H1 (cell line): ENCODE measurements around the gene SLC41A1. TPM values are rescaled to one million over a fixed set of nuclear protein-coding genes. Genes with fewer than 3 reads are reported as not detected.

Source experiments
- CTCF ChIA-PET: fragments of 300-600 bp; sonication (Branson Sonifier 250); formaldehyde crosslinking; loops from one replicate; lab custom pipeline; 2021; ENCODE audit not compliant: partially characterized antibody; lab: Charles Lee
- POLR2A ChIA-PET: fragments of 300-600 bp; sonication (Branson Sonifier 250); formaldehyde crosslinking; loops from one replicate; lab custom pipeline; 2021; ENCODE audit warnings: inconsistent platforms; ENCODE audit not compliant: partially characterized antibody; lab: Charles Lee
- DNase-seq, 2 experiments: peaks; one replicate each; pipeline versions ENCODE4 v3.0.0 to v3.0.0-alpha.2; 2010 to 2022; ENCODE audit warnings: low spot score in 2 of 2, low read depth in 1 of 2, mixed read lengths in 1 of 2
- FAIRE-seq: peaks from 2 replicates; lab custom pipeline; 2011; peaks lifted over from hg19 to GRCh38; lab: Jason Lieb, UNC
- H2AFZ ChIP-seq: 2 replicates; pipeline ENCODE4 v1.8.1; 2012; ENCODE audit warnings: low read length, inconsistent platforms
- H2AK5ac ChIP-seq: 2 replicates; pipeline ENCODE4 v1.6.1; 2013; ENCODE audit warnings: low read depth, low read length
- H2BK120ac ChIP-seq: replicated peaks from 2 replicates; pipeline ENCODE3; 2013; ENCODE audit warnings: low read depth, low read length, inconsistent platforms
- H2BK12ac ChIP-seq: 2 replicates; pipeline ENCODE4 v1.6.1; 2013; ENCODE audit warnings: low read depth, low read length
- H2BK15ac ChIP-seq: 2 replicates; pipeline ENCODE4 v1.6.1; 2013; ENCODE audit warnings: low read length
- H2BK20ac ChIP-seq: 2 replicates; pipeline ENCODE4 v1.6.1; 2013; ENCODE audit warnings: low read length
- H2BK5ac ChIP-seq: 2 replicates; pipeline ENCODE4 v1.6.1; 2013; ENCODE audit warnings: low read depth, low read length
- H3K14ac ChIP-seq: 2 replicates; pipeline ENCODE4 v1.6.1; 2013; ENCODE audit warnings: inconsistent platforms; ENCODE audit not compliant: insufficient read length
- H3K18ac ChIP-seq: 2 replicates; pipeline ENCODE4 v1.6.1; 2013; ENCODE audit warnings: low read length; ENCODE audit errors: extremely low read depth
- H3K23ac ChIP-seq: 2 replicates; pipeline ENCODE4 v1.6.1; 2013; ENCODE audit warnings: inconsistent platforms; ENCODE audit not compliant: insufficient read length
- H3K23me2 ChIP-seq: 2 replicates; pipeline ENCODE4 v1.6.1; 2013; ENCODE audit warnings: low read depth, low read length
- H3K27ac ChIP-seq: 2 replicates; pipeline ENCODE4 v1.6.1; 2011; ENCODE audit warnings: low read depth, low read length, inconsistent platforms
- H3K27me3 ChIP-seq, 4 experiments: replicated peaks in 1 of 4; 1 replicate in 1 of 4; 2 replicates in 3 of 4; pipeline versions ENCODE4 v1.6.1 to v1.8.1; 2011 to 2013; ENCODE audit warnings: low read length in 3 of 4, mild to moderate bottlenecking in 3 of 4, inconsistent platforms in 2 of 4, mixed read lengths in 2 of 4, moderate library complexity in 1 of 4; ENCODE audit not compliant: control insufficient read depth in 3 of 4, insufficient read depth in 3 of 4; ENCODE audit errors: extremely low read depth in 1 of 4
- H3K36me3 ChIP-seq, 4 experiments: 2 replicates each; pipeline versions ENCODE4 v1.6.1 to v1.8.1; 2011 to 2013; ENCODE audit warnings: mild to moderate bottlenecking in 4 of 4, low read length in 3 of 4, moderate library complexity in 2 of 4, control low read depth in 1 of 4, inconsistent platforms in 1 of 4; ENCODE audit not compliant: insufficient read depth in 4 of 4, control insufficient read depth in 2 of 4
- H3K4ac ChIP-seq: replicated peaks from 2 replicates; pipeline ENCODE3; 2013; ENCODE audit warnings: low read length, low read depth, mixed read lengths, inconsistent platforms; ENCODE audit not compliant: insufficient read length
- H3K4me1 ChIP-seq, 4 experiments: replicated peaks in 1 of 4; 1 replicate in 1 of 4; 2 replicates in 3 of 4; pipeline versions ENCODE4 v1.6.1 to v1.8.1; 2011 to 2013; ENCODE audit warnings: low read length in 3 of 4, inconsistent platforms in 2 of 4, mixed read lengths in 1 of 4; ENCODE audit not compliant: insufficient read depth in 4 of 4, control insufficient read depth in 3 of 4
- H3K4me2 ChIP-seq, 2 experiments: 2 replicates each; pipeline versions ENCODE4 v1.6.1 to v1.8.1; 2011 to 2013; ENCODE audit warnings: low read depth in 2 of 2, low read length in 2 of 2, control low read depth in 1 of 2, inconsistent platforms in 1 of 2, mild to moderate bottlenecking in 1 of 2; ENCODE audit not compliant: insufficient read depth in 1 of 2
- H3K4me3 ChIP-seq, 4 experiments: fragments of 200-600, 300-600 bp in 1 of 4; sonication (generic), shearing (Covaris generic), sonication (Bioruptor Twin) in 1 of 4; 2 replicates each; pipeline versions ENCODE4 v1.5.1 to v1.8.1; 2011 to 2016; ENCODE audit warnings: low read length in 4 of 4, low read depth in 3 of 4, control low read depth in 2 of 4, inconsistent platforms in 2 of 4, mild to moderate bottlenecking in 2 of 4, mixed read lengths in 1 of 4, moderate library complexity in 1 of 4; ENCODE audit not compliant: insufficient read depth in 2 of 4; ENCODE audit errors: extremely low read depth in 1 of 4
- H3K56ac ChIP-seq: replicated peaks from 2 replicates; pipeline ENCODE3; 2013; ENCODE audit warnings: low read depth, mild to moderate bottlenecking, mixed read lengths, low read length, inconsistent platforms; ENCODE audit not compliant: insufficient read length
- H3K79me1 ChIP-seq: 2 replicates; pipeline ENCODE4 v1.6.1; 2013; ENCODE audit warnings: low read depth, low read length, control low read depth
- H3K79me2 ChIP-seq, 2 experiments: 2 replicates each; pipeline versions ENCODE4 v1.6.1 to v1.8.1; 2012 to 2013; ENCODE audit warnings: low read length in 2 of 2, mild to moderate bottlenecking in 2 of 2, inconsistent platforms in 1 of 2; ENCODE audit not compliant: insufficient read depth in 2 of 2, control insufficient read depth in 1 of 2
- H3K9ac ChIP-seq, 4 experiments: replicated peaks in 1 of 4; 1 replicate in 1 of 4; 2 replicates in 3 of 4; pipeline versions ENCODE4 v1.6.1 to v1.8.1; 2011 to 2013; ENCODE audit warnings: low read depth in 3 of 4, low read length in 3 of 4, control low read depth in 2 of 4, mild to moderate bottlenecking in 2 of 4, moderate library complexity in 2 of 4, inconsistent platforms in 1 of 4; ENCODE audit errors: extremely low read depth in 1 of 4
- H3K9me3 ChIP-seq, 2 experiments: 2 replicates each; pipeline versions ENCODE4 v1.6.1 to v1.8.1; 2012 to 2013; ENCODE audit warnings: mild to moderate bottlenecking in 2 of 2, moderate library complexity in 2 of 2, control low read depth in 1 of 2, inconsistent platforms in 1 of 2, low read depth in 1 of 2, low read length in 1 of 2, mixed read lengths in 1 of 2; ENCODE audit not compliant: insufficient read depth in 2 of 2
- H4K20me1 ChIP-seq, 2 experiments: replicated peaks in 1 of 2; 2 replicates each; pipeline versions ENCODE3 to v1.8.1; 2011 to 2013; ENCODE audit warnings: inconsistent platforms in 2 of 2, low read length in 2 of 2, mild to moderate bottlenecking in 1 of 2; ENCODE audit not compliant: insufficient read depth in 2 of 2, control insufficient read depth in 1 of 2
- H4K5ac ChIP-seq: 2 replicates; pipeline ENCODE4 v1.6.1; 2013; ENCODE audit warnings: low read length, low read depth, mixed read lengths, inconsistent platforms; ENCODE audit not compliant: insufficient read length
- H4K8ac ChIP-seq: 2 replicates; pipeline ENCODE4 v1.8.0; 2013; ENCODE audit warnings: mild to moderate bottlenecking, moderate library complexity, low read length, inconsistent platforms; ENCODE audit not compliant: insufficient read depth; ENCODE audit errors: extremely low read depth
- H4K91ac ChIP-seq: replicated peaks from 2 replicates; pipeline ENCODE3; 2013; ENCODE audit warnings: low read length, mixed read lengths, inconsistent platforms; ENCODE audit not compliant: insufficient read length
- BRCA1 ChIP-seq: IDR thresholded peaks from 2 replicates; pipeline ENCODE4 v1.6.1; 2012; ENCODE audit warnings: low read depth, low read length, improper control_type of control experiment
- CBX5 ChIP-seq: fragments of 300-800, 300-1000 bp; sonication (generic); IDR thresholded peaks from 2 replicates; pipeline ENCODE4 v1.7.1; 2016; ENCODE audit warnings: antibody characterized with exemption, low read length, low read depth
- CHD2 ChIP-seq: IDR thresholded peaks from 2 replicates; pipeline ENCODE4 v1.6.1; 2012; ENCODE audit warnings: low read length, improper control_type of control experiment
- HDAC2 ChIP-seq, 2 experiments: fragments of 300-600 bp in 1 of 2; sonication (generic) in 1 of 2; IDR thresholded peaks; 2 replicates each; pipeline ENCODE4 v1.6.1; 2011 to 2012; ENCODE audit warnings: low read depth in 2 of 2, low read length in 2 of 2, mild to moderate bottlenecking in 2 of 2, moderate library complexity in 2 of 2, borderline replicate concordance in 1 of 2, inconsistent platforms in 1 of 2
- MAX ChIP-seq: IDR thresholded peaks from 2 replicates; pipeline ENCODE4 v1.6.1; 2012; ENCODE audit warnings: inconsistent platforms
- PHF8 ChIP-seq: fragments of 200-600 bp; sonication (generic); conservative IDR thresholded peaks from 2 replicates; pipeline ENCODE4 v1.7.1; 2012; ENCODE audit warnings: low read depth, mild to moderate bottlenecking, inconsistent platforms, low read length, moderate library complexity
- POLR2AphosphoS5 ChIP-seq: IDR thresholded peaks from 2 replicates; pipeline ENCODE4 v1.6.1; 2011; ENCODE audit warnings: low read depth, low read length
- RXRA ChIP-seq: IDR thresholded peaks from 2 replicates; pipeline ENCODE4 v1.6.1; 2011; ENCODE audit warnings: low read depth, mild to moderate bottlenecking, low read length, moderate library complexity; ENCODE audit not compliant: insufficient read depth
- SIX5 ChIP-seq: IDR thresholded peaks from 2 replicates; pipeline ENCODE4 v1.6.1; 2011; ENCODE audit warnings: mild to moderate bottlenecking, low read depth, low read length
- TCF12 ChIP-seq: IDR thresholded peaks from 2 replicates; pipeline ENCODE4 v1.6.1; 2011; ENCODE audit warnings: low read depth, mild to moderate bottlenecking, low read length
- WGBS, 2 experiments: shearing (Covaris generic) in 1 of 2; methylation state at CpG; one replicate each; pipeline versions ENCODE4 v1.1.6 to v1.1.7; 2013 to 2015; ENCODE audit warnings: low lambda C conversion rate in 2 of 2, mixed read lengths in 2 of 2, inconsistent platforms in 1 of 2, low coverage in 1 of 2, missing lambda C conversion rate in 1 of 2; ENCODE audit not compliant: insufficient replicate concordance in 2 of 2, insufficient coverage in 1 of 2, insufficient read length in 1 of 2; ENCODE audit errors: extremely low coverage in 1 of 2, missing lambda C conversion rate in 1 of 2; 5-methylcytosine and 5-hydroxymethylcytosine counted together
- polyA plus RNA-seq, 7 experiments: library from polyadenylated mRNA; depleted of rRNA in 3 of 7; stranded (reverse) in 5 of 7; unstranded in 2 of 7; fragments of >200 nt in 5 of 7; fragments of 200-250 nt in 2 of 7; gene quantifications; 1 replicate in 5 of 7; 2 replicates in 1 of 7; 4 replicates in 1 of 7; pipeline versions ENCODE4 v1.2.1 to v1.2.3, GENCODE V29; 2011 to 2013; ENCODE audit warnings: missing spikeins in 2 of 7, mixed read lengths in 2 of 7
- total RNA-seq: library from RNA; stranded (reverse); fragmentation: NEBNext Ultra II Directional; extraction: Animal tissue kit (Norgen Biotek cat#: 25700); gene quantifications from 2 replicates; pipeline ENCODE4 v1.2.1, GENCODE V29; 2021

Gene SLC41A1
- total and polyA plus RNA-seq, 2 of the 8 experiments (the other 6 are each of a cell fraction or from before 2014, with no cell fraction given): 41.2 to 42.3 TPM

- Histone ChIP-seq H3K9me3 (no peaks in the 10 kb centered on the region), H3K79me1 (no peaks in the 10 kb centered on the region), H2AK5ac (no peak within 1 kb of the TSS), H2BK12ac (peak within 1 kb of the TSS; percentile 84; the same call in 1 of the 2 replicates), H4K8ac (peak within 1 kb of the TSS; percentile 96), H3K27ac (peak within 1 kb of the TSS; percentile 95), H2BK5ac (peak within 1 kb of the TSS; percentile 93), H3K4ac (peak within 1 kb of the TSS; percentile 72), H4K5ac (peak within 1 kb of the TSS; percentile 95), H3K4me2 (peak within 1 kb of the TSS; percentile 81 to 86), H4K91ac (peak within 1 kb of the TSS; percentile 94), H3K9ac (peak within 1 kb of the TSS; percentile 87 to 93 (median 92)), H3K18ac (peak within 1 kb of the TSS; percentile 78), H3K27me3 (no peaks in the 10 kb centered on the region), H3K23me2 (peaks cover 5% of the 10 kb centered on the region), H3K14ac (no peak within 1 kb of the TSS), H3K23ac (no peak within 1 kb of the TSS), H4K20me1 (peaks cover 14 to 24% of the 10 kb centered on the region in 2 experiments), H3K36me3 (peaks cover 0 to 7% (median 0%) of the 10 kb centered on the region in 4 experiments; a peak in 2 of 8 replicates), H3K79me2 (peaks cover 32 to 39% of the 10 kb centered on the region in 2 experiments), H2AFZ (peak within 1 kb of the TSS; percentile 88), H3K4me1 (peaks cover 0 to 10% (median 4%) of the 10 kb centered on the region in 4 experiments; a peak in 4 of 7 replicates), H2BK15ac (0 out of 2 replicates have a peak within 1 kb of the TSS, but pooled peaks have one; percentile 94), H2BK20ac (0 out of 2 replicates have a peak within 1 kb of the TSS, but pooled peaks have one; percentile 76), H2BK120ac (peak within 1 kb of the TSS; percentile 49), H3K4me3 (peak within 1 kb of the TSS; percentile 94 to 99 (median 96)), H3K56ac (peak within 1 kb of the TSS; percentile 94)
- WGBS, 2 experiments: 2% methylated on average over 24 of the region's 27 CpGs; no CpG with 5 or more reads in 1 of the 2 experiments
- POLR2A ChIA-PET: interaction anchor here (0.6 to 1.8 kb wide), 13 partner anchors 11 to 149 kb away, joined by 3 to 12 read pairs (median 3); partner anchors contain the start of gene ELK4
- peak; percentile 78 for FAIRE-seq
- DNase-seq: peak; percentile 94 to 97
- CTCF ChIA-PET: interaction anchor here (0.6 to 1.3 kb wide), 3 partner anchors 9 to 351 kb away, joined by 3 read pairs; no protein-coding TSS in a partner anchor
- TF ChIP-seq CBX5 (no peak), HDAC2 (IDR thresholded peaks at IDR 0.05; ENCODE audit: borderline replicate concordance in 1 of 2, low read depth in 2 of 2, low read length in 2 of 2) (peak in 1 of 2 experiments; percentile 98; a peak in 1 of 4 replicates), TCF12 (0 out of 2 replicates have a peak, but pooled peaks have one; percentile 32), PHF8 (0 out of 2 replicates have a peak, but pooled peaks have one; percentile 12), RXRA (no peak), POLR2AphosphoS5 (peak; percentile 23; the same call in 1 of the 2 replicates), MAX (peak; percentile 49; the same call in 1 of the 2 replicates), BRCA1 (no peak), CHD2 (peak; percentile 83), SIX5 (no peak)
Observed at GRCh38 chr1:205750138-205751035, 62.6 kb downstream of the SLC41A1 start, which contains the start of gene NUCKS1. NUCKS1 (minus strand) TSS chr1:205750182; CDS start chr1:205749973, 209 bp downstream.
